Renal cortex interstitium (tissue), 11 donors: Measurements from ENCODE around the gene SNW1. TPM values are rescaled to one million over a fixed set of nuclear protein-coding genes. Genes with fewer than 3 reads are reported as not detected.

ENCODE experiments used
- DNase-seq, 11 donors: peaks; one replicate each; pipeline ENCODE4 v3.0.0-alpha.2; 2013; ENCODE audit warnings: low read depth in 9 of 11, low spot score in 4 of 11; ENCODE audit errors: extremely low read depth in 1 of 11
- polyA plus RNA-seq, 3 donors: library from polyadenylated mRNA; unstranded; fragments of 120-200 nt; gene quantifications; one replicate each; pipeline ENCODE4 v1.2.1, GENCODE V29; 2013; ENCODE audit not compliant: insufficient read length in 3 of 3

SNW1 gene
- polyA plus RNA-seq, 3 donors: 79.0 to 102 (median 81.9) TPM

- peak; percentile 70 to 93 (median 87) for DNase-seq
Measured at GRCh38 chr14:77707724-77708408, 53.1 kb downstream of the SNW1 start, which contains the start of the genes ALKBH1 and SLIRP. ALKBH1 (minus strand) TSS chr14:77708023; CDS start chr14:77708004, 19 bp downstream. SLIRP (plus strand) TSS chr14:77708103; CDS start chr14:77708112, 9 bp downstream.

DNA sequence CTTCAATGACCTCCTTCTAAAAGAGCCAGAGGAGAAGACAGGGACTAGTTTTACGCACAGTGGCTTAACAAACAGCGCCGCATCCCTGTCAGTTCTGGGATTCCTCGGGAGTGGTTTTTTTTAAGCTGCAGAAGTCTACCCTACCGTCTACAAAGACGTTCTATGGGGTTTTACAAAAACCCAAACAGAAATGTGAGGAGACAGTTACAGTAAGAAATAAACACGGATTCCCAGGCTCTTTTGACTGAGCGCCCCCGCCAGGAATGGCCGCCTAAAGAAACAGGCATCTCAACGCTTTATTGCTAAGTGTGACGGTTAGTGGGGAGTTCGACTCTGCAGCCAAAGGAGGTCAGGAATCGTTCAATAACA lies 53.6 kb downstream of the SNW1 start:
- DNase-seq: peak in 7 of 11 donors; percentile 12 to 35 (median 17)

DNA sequence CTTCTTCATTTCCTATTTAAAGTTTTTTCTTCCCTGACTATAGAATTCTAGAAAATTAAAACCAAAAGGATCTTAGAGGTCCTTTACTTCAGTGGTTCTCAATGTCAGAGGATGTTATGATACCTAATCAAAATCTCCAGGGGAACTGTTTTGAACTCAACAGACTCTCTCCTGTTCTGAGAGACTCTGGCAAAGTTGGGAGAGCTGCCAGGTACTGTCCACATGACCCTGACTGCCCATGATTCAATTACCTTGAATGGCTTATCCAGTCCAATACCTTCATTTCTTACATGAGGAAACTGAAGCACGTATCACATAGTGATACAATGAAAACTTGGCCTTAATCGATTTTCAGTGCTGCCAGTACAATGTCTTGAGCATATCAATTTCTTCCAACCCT lies 69.7 kb downstream of the SNW1 start:
- no peak for DNase-seq

DNA sequence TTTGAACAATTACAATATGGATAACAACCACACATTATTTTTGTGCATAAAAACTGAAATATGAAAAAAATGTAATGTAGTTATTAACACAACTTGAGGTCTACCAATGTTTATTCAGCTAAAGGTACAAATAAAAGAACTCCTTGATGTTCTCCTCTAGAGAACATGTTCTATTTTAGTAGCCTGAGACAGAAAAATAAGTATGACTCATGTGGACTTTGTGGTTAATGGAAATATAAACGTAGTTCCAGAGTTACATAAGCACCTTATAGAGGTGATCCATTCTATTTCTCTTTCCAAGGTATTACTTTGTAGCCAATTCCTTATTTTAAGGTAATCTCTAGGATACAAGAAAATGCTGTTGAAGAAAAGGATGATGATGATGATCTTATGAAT lies 78.8 kb downstream of the SNW1 start:
- DNase-seq: no peak

DNA sequence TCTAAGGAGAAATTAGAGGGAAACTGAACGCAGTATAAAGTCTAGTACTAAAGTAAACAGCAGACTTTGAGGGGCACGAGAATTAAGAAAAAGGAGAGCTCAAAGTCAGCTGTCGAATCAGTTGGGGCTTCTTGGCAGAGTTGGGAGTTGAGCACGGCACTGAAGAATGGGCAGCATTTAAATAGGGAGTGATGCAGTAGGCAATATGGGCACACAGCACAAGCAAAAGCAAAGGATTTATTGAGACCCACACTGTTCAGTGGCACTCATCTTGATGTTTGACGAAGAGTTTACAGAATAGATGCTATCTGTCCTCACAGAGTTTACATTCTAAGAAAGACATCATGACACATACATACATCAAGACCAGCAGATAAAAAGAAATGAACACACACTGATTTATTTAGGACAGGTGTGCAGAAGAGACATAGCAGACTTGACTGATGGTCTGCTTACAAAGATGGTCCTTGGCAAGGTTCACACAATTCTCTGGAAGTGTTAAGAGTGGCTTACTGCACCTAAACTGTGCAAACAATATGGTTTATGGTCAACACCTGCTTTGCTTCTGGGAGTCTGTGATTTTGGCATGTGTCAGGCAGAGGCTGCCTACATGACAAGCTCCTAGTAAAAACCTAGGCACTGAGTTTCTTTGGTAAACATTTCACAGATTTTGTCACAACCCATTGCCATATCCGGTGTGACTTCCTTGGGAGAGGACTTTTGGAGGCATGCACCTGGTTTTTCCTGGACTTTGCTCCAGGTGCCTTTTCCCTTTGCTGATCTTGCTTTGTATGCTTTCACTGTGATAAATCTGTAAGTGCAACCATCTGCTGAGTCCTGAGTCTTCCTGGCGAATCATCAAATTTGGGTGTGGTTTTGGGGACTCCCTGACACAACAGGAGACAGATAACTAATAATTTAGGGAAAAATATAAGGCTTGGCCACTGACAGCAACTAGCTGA lies 79.5 kb downstream of the SNW1 start:
- DNase-seq: no peak

- DNase-seq: no peak
Measured at GRCh38 chr14:77674931-77675330, 86.0 kb downstream of the SNW1 start.

DNA sequence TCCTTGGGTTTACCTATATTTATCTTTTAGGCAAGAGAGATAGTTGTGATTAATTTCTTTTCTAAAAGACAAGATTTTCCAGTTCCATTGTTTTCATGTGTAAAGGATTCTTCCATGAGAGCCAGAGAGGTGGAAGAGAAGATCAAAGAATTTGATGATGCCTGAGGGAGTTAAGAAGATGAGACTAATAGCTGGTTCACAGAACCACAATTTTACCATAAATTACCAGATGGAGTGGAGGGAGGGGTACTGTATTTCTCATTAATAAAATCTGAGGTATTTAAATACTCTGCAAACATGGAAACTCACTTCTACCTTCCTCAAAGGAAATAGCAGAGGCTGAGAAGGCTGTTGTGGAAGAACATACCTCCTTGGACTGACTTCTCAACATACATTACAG lies 87.8 kb downstream of the SNW1 start:
- DNase-seq: no peak

Other genes starting within 250 kb of the SNW1 start
- 10 to 100 TPM; 61.8 to 71.8 (median 71.7) TPM for gene SPTLC2, start 144.5 kb downstream of the SNW1 start, polyA plus RNA-seq
- 10 to 100 TPM; 14.5 to 18.6 (median 17.3) TPM for gene ALKBH1, start 53.1 kb downstream of the SNW1 start, polyA plus RNA-seq
- gene SLIRP, start 53.1 kb downstream of the SNW1 start, polyA plus RNA-seq: 100 to 1,000 TPM in 2 of 3 donors, 10 to 100 TPM in 1; 97.3 to 112 (median 108) TPM
- 10 to 100 TPM in 1 of 3 donors, 1 to 10 TPM in 2; 9.0 to 11.3 (median 9.0) TPM for gene ADCK1, start 39.0 kb upstream of the SNW1 start, polyA plus RNA-seq